H9 (cell line): ENCODE results near the gene KCNH5. TPM values are rescaled to one million over a fixed set of nuclear protein-coding genes. Genes with fewer than 3 reads are reported as not detected.

Experiments used
- DNase-seq: peaks from one replicate; pipeline ENCODE4 v3.0.0-alpha.2; 2017
- H2AFZ ChIP-seq: one replicate; pipeline ENCODE4 v1.6.1; 2013; ENCODE audit warnings: mild to moderate bottlenecking, low read length, control low read depth, moderate library complexity
- H2AK5ac ChIP-seq: 2 replicates; pipeline ENCODE4 v1.6.1; 2013; ENCODE audit warnings: low read length, control low read depth, mixed read lengths; ENCODE audit not compliant: insufficient read length
- H2BK120ac ChIP-seq: one replicate; pipeline ENCODE4 v1.6.1; 2013; ENCODE audit warnings: low read depth, mild to moderate bottlenecking, low read length, control low read depth, inconsistent platforms; ENCODE audit not compliant: poor library complexity, severe bottlenecking
- H2BK12ac ChIP-seq: 2 replicates; pipeline ENCODE4 v1.6.1; 2013; ENCODE audit warnings: low read length, control low read depth, mixed read lengths, low read depth; ENCODE audit not compliant: insufficient read length
- H2BK15ac ChIP-seq: 2 replicates; pipeline ENCODE4 v1.6.1; 2013; ENCODE audit warnings: low read depth, low read length, control low read depth
- H2BK20ac ChIP-seq: one replicate; pipeline ENCODE4 v1.6.1; 2013; ENCODE audit warnings: low read depth, mild to moderate bottlenecking, low read length, control low read depth, inconsistent platforms; ENCODE audit not compliant: poor library complexity, severe bottlenecking
- H2BK5ac ChIP-seq: 2 replicates; pipeline ENCODE4 v1.6.1; 2013; ENCODE audit warnings: low read length, control low read depth, mixed read lengths; ENCODE audit not compliant: insufficient read length
- H3K14ac ChIP-seq: 2 replicates; pipeline ENCODE4 v1.6.1; 2013; ENCODE audit warnings: low read length, control low read depth; ENCODE audit not compliant: insufficient read depth
- H3K18ac ChIP-seq: 2 replicates; pipeline ENCODE4 v1.6.1; 2013; ENCODE audit warnings: low read depth, mild to moderate bottlenecking, mixed read lengths, low read length, control low read depth; ENCODE audit not compliant: insufficient read length
- H3K23ac ChIP-seq: 2 replicates; pipeline ENCODE4 v1.6.1; 2013; ENCODE audit warnings: low read length, control low read depth, mixed read lengths, low read depth; ENCODE audit not compliant: insufficient read length
- H3K23me2 ChIP-seq: 2 replicates; pipeline ENCODE4 v1.6.1; 2013; ENCODE audit warnings: low read depth, mild to moderate bottlenecking, mixed read lengths, low read length, control low read depth; ENCODE audit not compliant: insufficient read length, poor library complexity, severe bottlenecking
- H3K27ac ChIP-seq: 2 replicates; pipeline ENCODE4 v1.5.1; 2013; ENCODE audit warnings: low read length, control low read depth, mixed read lengths, low read depth; ENCODE audit not compliant: insufficient read length
- H3K27me3 ChIP-seq: 2 replicates; pipeline ENCODE4 v1.6.1; 2013; ENCODE audit warnings: low read length, control low read depth, inconsistent platforms; ENCODE audit not compliant: insufficient read depth
- H3K4ac ChIP-seq: 2 replicates; pipeline ENCODE4 v1.6.1; 2013; ENCODE audit warnings: low read depth, mild to moderate bottlenecking, control low read depth, inconsistent platforms, low read length, moderate library complexity
- H3K4me1 ChIP-seq: 2 replicates; pipeline ENCODE4 v1.6.1; 2013; ENCODE audit warnings: low read length, control low read depth, inconsistent platforms; ENCODE audit not compliant: insufficient read depth
- H3K4me2 ChIP-seq: 2 replicates; pipeline ENCODE4 v1.6.1; 2013; ENCODE audit warnings: low read length, control low read depth, mixed read lengths; ENCODE audit not compliant: insufficient read length, insufficient read depth
- H3K56ac ChIP-seq: 2 replicates; pipeline ENCODE4 v1.6.1; 2013; ENCODE audit warnings: low read depth, mild to moderate bottlenecking, mixed read lengths, low read length, control low read depth; ENCODE audit not compliant: insufficient read length
- H3K79me1 ChIP-seq: 2 replicates; pipeline ENCODE4 v1.6.1; 2013; ENCODE audit warnings: low read depth, mild to moderate bottlenecking, moderate library complexity, low read length, control low read depth, inconsistent platforms; ENCODE audit not compliant: insufficient read depth, poor library complexity, severe bottlenecking
- H3K79me2 ChIP-seq: 2 replicates; pipeline ENCODE4 v1.6.1; 2013; ENCODE audit warnings: low read length, control low read depth, inconsistent platforms; ENCODE audit not compliant: insufficient read depth
- H3K9ac ChIP-seq: 2 replicates; pipeline ENCODE4 v1.6.1; 2013; ENCODE audit warnings: low read length, control low read depth, mixed read lengths; ENCODE audit not compliant: insufficient read length; ENCODE audit errors: extremely low read depth
- H3K9me3 ChIP-seq: one replicate; pipeline ENCODE4 v1.6.1; 2013; ENCODE audit warnings: low read depth, low read length, inconsistent platforms; ENCODE audit not compliant: control insufficient read depth
- H3T11ph ChIP-seq: one replicate; pipeline ENCODE4 v1.6.1; 2013; ENCODE audit warnings: mild to moderate bottlenecking, low read length, control low read depth, inconsistent platforms
- H4K20me1 ChIP-seq: one replicate; pipeline ENCODE4 v1.6.1; 2013; ENCODE audit not compliant: control insufficient read depth, insufficient read length, insufficient read depth
- H4K5ac ChIP-seq: 2 replicates; pipeline ENCODE4 v1.6.1; 2013; ENCODE audit warnings: low read depth, mild to moderate bottlenecking, mixed read lengths, low read length, control low read depth; ENCODE audit not compliant: insufficient read length
- H4K8ac ChIP-seq: replicated peaks from 2 replicates; pipeline ENCODE4 v1.6.1; 2013; ENCODE audit warnings: low read length, control low read depth, mixed read lengths, low read depth; ENCODE audit not compliant: insufficient read length
- H4K91ac ChIP-seq: 2 replicates; pipeline ENCODE4 v1.6.1; 2013; ENCODE audit warnings: low read depth, mild to moderate bottlenecking, moderate library complexity, mixed read lengths, low read length, control low read depth; ENCODE audit not compliant: insufficient read length
- H3K27ac Mint-ChIP-seq, 3 experiments: 2 replicates in 2 of 3; 3 replicates in 1 of 3; pipeline ENCODE4 v1.8.0; 2020 to 2021; ENCODE audit warnings: mixed read lengths in 3 of 3, mild to moderate bottlenecking in 1 of 3, moderate library complexity in 1 of 3
- H3K27me3 Mint-ChIP-seq: 2 replicates; pipeline ENCODE4 v1.8.0; 2021; ENCODE audit warnings: low read depth, mild to moderate bottlenecking, moderate library complexity, mixed read lengths
- H3K36me3 Mint-ChIP-seq, 3 experiments: 2 replicates in 2 of 3; 3 replicates in 1 of 3; pipeline ENCODE4 v1.8.0; 2020 to 2021; ENCODE audit warnings: low read depth in 3 of 3, mixed read lengths in 3 of 3; ENCODE audit not compliant: insufficient read depth in 1 of 3
- H3K4me1 Mint-ChIP-seq, 2 experiments: 2 replicates each; pipeline ENCODE4 v1.8.0; 2020; ENCODE audit warnings: mixed read lengths in 2 of 2
- H3K4me3 Mint-ChIP-seq, 2 experiments: 2 replicates in 1 of 2; 3 replicates in 1 of 2; pipeline ENCODE4 v1.8.0; 2020 to 2021; ENCODE audit warnings: mild to moderate bottlenecking in 2 of 2, mixed read lengths in 2 of 2, moderate library complexity in 1 of 2
- H3K9me3 Mint-ChIP-seq, 2 experiments: 2 replicates in 1 of 2; 3 replicates in 1 of 2; pipeline ENCODE4 v1.8.0; 2020; ENCODE audit warnings: mild to moderate bottlenecking in 2 of 2, mixed read lengths in 2 of 2, moderate library complexity in 1 of 2
- WGBS: extraction: QIAGEN DNeasy Blood & Tissue Kit; methylation state at CpG from one replicate; pipeline ENCODE4 v1.1.7; 2013; ENCODE audit warnings: missing lambda C conversion rate, low lambda C conversion rate, mixed read lengths; ENCODE audit not compliant: insufficient read length; ENCODE audit errors: extremely low coverage; 5-methylcytosine and 5-hydroxymethylcytosine counted together
- total RNA-seq: library from RNA; stranded (reverse); gene quantifications from 2 replicates; pipeline ENCODE4 v1.2.1, GENCODE V29; 2021
- TF ChIP-seq, protein P1 (sequence below): fragments of 200-600 bp; sonication (generic); conservative IDR thresholded peaks from 3 replicates; pipeline ENCODE4 v1.8.0; 2021; ENCODE audit warnings: antibody characterized with exemption, mild to moderate bottlenecking

KCNH5 gene
- total RNA-seq, 1 experiment from 2014 or later, result 0.42 TPM

DNA sequence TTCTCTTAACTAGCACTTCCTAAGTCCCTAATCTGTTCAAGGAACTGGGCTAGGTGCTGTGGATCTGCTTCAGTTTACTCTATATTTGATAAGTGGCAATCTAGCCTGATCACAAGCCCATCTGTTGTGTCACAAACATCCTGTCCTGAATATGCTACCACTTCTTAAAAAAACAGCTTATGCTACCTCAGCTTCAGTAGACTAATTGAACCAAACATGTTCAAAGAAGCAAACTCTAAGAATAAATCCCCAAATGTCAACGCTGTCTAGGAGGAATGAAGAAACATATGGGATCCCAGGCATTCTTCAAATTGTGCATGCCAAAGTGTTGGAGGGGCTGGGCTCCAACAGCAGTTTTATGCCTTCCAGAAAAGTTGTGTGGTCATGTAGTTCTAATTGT lies 10.4 kb upstream of the KCNH5 start:
- Histone ChIP-seq H2BK20ac (no peak overlapping the region), H4K91ac (no peak overlapping the region), H3K14ac (no peak overlapping the region), H3K9ac (no peak overlapping the region), H3K4me2 (no peak overlapping the region), H2AK5ac (no peak overlapping the region), H3K27ac (no peak overlapping the region), H4K8ac (no peak overlapping the region), H3K23me2 (no peaks in the 10 kb centered on the region), H2BK12ac (no peak overlapping the region), H3T11ph (no peak overlapping the region), H3K23ac (no peak overlapping the region), H3K18ac (no peak overlapping the region), H3K9me3 (peaks cover 10% of the 10 kb centered on the region), H3K56ac (no peak overlapping the region), H3K79me2 (no peaks in the 10 kb centered on the region), H3K79me1 (no peaks in the 10 kb centered on the region), H2BK5ac (no peak overlapping the region), H3K4ac (no peak overlapping the region), H4K20me1 (no peaks in the 10 kb centered on the region), H4K5ac (no peak overlapping the region), H2AFZ (no peak overlapping the region), H3K4me1 (no peaks in the 10 kb centered on the region), H2BK15ac (no peak overlapping the region), H3K27me3 (no peaks in the 10 kb centered on the region), H2BK120ac (no peak overlapping the region)
- TF ChIP-seq, protein P1, sequence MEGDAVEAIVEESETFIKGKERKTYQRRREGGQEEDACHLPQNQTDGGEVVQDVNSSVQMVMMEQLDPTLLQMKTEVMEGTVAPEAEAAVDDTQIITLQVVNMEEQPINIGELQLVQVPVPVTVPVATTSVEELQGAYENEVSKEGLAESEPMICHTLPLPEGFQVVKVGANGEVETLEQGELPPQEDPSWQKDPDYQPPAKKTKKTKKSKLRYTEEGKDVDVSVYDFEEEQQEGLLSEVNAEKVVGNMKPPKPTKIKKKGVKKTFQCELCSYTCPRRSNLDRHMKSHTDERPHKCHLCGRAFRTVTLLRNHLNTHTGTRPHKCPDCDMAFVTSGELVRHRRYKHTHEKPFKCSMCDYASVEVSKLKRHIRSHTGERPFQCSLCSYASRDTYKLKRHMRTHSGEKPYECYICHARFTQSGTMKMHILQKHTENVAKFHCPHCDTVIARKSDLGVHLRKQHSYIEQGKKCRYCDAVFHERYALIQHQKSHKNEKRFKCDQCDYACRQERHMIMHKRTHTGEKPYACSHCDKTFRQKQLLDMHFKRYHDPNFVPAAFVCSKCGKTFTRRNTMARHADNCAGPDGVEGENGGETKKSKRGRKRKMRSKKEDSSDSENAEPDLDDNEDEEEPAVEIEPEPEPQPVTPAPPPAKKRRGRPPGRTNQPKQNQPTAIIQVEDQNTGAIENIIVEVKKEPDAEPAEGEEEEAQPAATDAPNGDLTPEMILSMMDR, result no peak
- H3K27me3 Mint-ChIP-seq, result no peaks in the 10 kb centered on the region
- peaks cover 5 to 6% (median 6%) of the 10 kb centered on the region in 3 experiments; a peak in 4 of 7 replicates for H3K36me3 Mint-ChIP-seq
- H3K4me3 Mint-ChIP-seq, result no peak overlapping the region
- WGBS, result no CpG with 5 or more reads among the region's 1 CpG
- H3K27ac Mint-ChIP-seq, result no peak overlapping the region
- no peak for DNase-seq
- peaks cover 6 to 7% of the 10 kb centered on the region in 2 experiments for H3K9me3 Mint-ChIP-seq
- no peaks in the 10 kb centered on the region for H3K4me1 Mint-ChIP-seq
